ENCODE measurements around the gene AKAP13.
"Not testable (repeated sequence)": the region's sequence is repeated elsewhere in the genome, so short reads cannot be mapped to it uniquely, and the experiment has no call there.

AKAP13 gene

DNA sequence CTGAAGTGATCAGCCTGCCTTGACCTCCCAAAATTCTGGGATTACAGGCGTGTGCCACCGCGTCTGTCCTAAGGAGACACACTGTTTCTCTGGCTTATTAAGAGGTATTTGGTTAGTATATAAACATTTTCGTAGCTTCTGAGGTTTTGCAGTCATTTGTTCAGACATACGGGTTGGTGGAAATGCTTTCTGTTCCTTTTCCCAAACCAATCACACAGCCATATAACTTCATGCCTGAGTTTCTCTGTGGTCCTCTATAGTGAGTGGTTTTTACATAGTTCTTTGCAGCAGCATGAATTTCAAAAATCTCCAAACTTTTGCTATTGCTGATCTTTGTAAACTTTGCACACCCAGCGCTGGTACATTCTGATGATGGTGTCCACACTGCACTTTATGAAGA, 100.5 kb downstream of the AKAP13 start:
- no peak for DNase-seq

DNA sequence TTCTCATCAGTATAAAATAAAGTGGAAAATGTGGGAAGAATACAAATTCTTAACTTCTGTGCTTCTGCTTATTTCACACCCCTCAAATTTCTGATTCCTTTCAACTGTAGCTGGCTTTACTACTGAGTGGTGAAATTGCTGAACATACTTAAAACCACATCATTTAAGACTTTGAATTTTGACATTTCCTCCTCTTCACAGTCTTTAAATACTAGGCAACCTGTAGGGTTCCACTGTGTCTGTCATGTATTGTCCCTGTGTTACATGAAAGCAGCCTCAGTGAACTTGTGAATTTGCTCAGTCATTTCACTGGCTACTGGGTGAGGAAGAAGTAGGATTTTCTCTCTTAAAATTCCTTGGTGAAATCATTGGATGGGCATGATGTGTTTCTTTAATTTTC, 101.1 kb downstream of the AKAP13 start:
- DNase-seq: not testable (repeated sequence)

- peak; percentile 84 for DNase-seq
These were observed 102.5 kb downstream of the AKAP13 start for GRCh38 chr15:85482894-85483293.

- DNase-seq: not testable (repeated sequence)
These were observed 103.6 kb downstream of the AKAP13 start for GRCh38 chr15:85483955-85484354.

DNA sequence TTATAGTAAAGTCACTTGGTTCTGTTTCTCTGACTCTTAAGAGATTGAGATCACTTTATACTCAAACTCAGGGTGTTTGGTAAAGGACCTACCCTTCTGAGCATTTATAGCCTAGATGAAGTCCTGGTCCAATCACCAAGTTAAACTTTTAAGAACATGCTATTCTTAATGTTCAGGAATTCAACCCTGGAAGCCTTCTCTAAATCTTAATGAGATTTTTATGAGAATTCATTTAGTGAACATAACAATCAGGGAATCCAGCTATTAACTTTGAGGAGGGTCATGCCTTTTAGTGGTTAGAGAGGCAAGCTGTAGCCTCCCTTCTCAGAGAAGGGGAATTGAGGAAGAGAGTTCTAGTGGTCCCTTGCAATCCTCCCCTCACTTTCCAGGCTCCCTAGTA, 104.5 kb downstream of the AKAP13 start:
- not testable (repeated sequence) for DNase-seq

- peak; percentile 75 for DNase-seq
These were observed 105.7 kb downstream of the AKAP13 start for GRCh38 chr15:85485956-85486567.

- peak; percentile 25 for DNase-seq
These were observed 107.4 kb downstream of the AKAP13 start for GRCh38 chr15:85487796-85488195.

- no peak for DNase-seq
These were observed 108.6 kb downstream of the AKAP13 start for GRCh38 chr15:85488997-85489396.

GRCh38 chr15:85489773-85490493, 109.5 kb downstream of the AKAP13 start:
- DNase-seq: no peak

DNA sequence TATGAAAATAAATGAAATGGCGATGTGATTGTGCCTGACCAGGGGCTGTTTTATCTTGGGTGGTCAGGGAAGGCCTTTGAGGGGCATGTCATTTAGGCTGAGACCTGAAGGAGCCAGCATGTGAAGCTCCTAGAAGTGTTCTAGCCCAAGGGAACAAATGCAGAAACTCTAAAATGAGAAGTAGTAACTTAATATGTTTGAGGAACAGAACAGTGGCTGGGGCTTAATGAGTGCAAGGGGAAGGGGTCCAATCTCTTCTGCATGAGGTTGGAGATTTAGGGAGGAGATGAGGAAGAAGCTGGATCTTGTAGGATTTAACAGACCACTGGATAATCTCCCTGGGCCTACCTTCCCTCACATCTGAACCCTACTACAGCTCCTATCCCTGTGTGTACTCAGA, 110.5 kb downstream of the AKAP13 start:
- DNase-seq: no peak

GRCh38 chr15:85491691-85492090, 111.3 kb downstream of the AKAP13 start:
- DNase-seq: no peak

- DNase-seq: no peak
These were observed 112.0 kb downstream of the AKAP13 start for GRCh38 chr15:85492406-85492805.

DNA sequence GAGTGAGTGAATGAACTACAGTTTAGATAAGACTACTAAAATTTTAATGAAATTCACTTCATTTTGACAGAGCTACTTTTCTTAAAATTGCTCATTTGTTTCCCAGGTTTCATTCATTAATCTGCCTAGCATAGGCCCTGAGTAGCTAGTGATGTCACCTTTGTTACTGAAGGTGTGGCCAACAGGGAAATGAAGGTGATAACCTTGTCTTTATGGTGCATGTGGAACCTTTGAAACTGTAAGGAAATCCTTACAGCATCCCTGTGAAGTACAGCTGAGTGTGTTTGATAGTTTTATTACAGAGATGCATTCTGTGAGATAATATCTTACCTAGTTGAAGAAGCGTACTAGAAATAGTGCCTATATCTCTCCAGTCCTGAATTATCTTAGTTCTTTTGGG, 112.9 kb downstream of the AKAP13 start:
- DNase-seq: no peak

- DNase-seq: peak; percentile 93
These were observed 113.8 kb downstream of the AKAP13 start for GRCh38 chr15:85494048-85494777.

DNA sequence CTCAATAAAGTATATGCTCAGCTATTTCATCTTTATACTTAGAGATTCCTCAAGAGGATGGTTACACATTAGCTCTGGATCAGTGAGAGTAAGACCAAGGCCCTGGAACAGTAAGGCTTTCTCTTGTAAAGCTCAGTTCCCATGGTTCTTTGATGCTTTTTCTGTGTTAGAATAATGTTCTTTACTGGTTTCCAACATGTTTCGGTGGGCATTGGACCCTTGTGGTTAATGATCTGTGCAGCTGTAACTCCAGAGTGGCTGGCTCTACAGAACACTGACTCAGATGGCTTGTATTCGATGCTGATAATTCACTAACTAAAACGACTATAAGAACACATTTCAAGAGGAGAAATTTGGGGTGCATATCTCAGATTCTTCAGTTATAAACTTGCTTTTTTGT, 114.7 kb downstream of the AKAP13 start:
- no peak for DNase-seq

GRCh38 chr15:85495544-85495943, 115.1 kb downstream of the AKAP13 start:
- DNase-seq: no peak

DNA sequence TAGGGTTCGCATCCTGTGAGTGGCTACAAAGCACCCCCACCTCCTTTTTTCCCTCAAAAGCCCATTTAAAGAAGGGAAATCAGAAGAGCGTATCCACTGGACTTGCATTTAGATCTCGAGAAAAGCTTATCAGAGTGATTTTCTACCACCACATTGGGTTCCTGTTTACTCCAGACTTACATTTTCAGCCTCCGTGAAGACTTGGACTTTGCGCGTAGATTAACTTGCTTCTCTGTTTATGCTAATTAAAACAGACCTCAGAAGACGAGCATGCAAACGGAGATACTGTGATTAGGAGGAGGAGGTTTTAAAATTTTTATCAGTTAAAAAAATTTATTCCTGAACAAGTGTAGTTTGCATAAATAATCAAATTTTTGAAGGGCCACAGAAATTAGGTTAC, 115.7 kb downstream of the AKAP13 start:
- DNase-seq: no peak

GRCh38 chr15:85496551-85497171, 116.3 kb downstream of the AKAP13 start:
- no peak for DNase-seq

- no peak for DNase-seq
These were observed 116.8 kb downstream of the AKAP13 start for GRCh38 chr15:85497172-85497569.

- DNase-seq: no peak
These were observed 118.1 kb downstream of the AKAP13 start for GRCh38 chr15:85498471-85498870.

GRCh38 chr15:85499371-85499887, 119.0 kb downstream of the AKAP13 start:
- no peak for DNase-seq

DNA sequence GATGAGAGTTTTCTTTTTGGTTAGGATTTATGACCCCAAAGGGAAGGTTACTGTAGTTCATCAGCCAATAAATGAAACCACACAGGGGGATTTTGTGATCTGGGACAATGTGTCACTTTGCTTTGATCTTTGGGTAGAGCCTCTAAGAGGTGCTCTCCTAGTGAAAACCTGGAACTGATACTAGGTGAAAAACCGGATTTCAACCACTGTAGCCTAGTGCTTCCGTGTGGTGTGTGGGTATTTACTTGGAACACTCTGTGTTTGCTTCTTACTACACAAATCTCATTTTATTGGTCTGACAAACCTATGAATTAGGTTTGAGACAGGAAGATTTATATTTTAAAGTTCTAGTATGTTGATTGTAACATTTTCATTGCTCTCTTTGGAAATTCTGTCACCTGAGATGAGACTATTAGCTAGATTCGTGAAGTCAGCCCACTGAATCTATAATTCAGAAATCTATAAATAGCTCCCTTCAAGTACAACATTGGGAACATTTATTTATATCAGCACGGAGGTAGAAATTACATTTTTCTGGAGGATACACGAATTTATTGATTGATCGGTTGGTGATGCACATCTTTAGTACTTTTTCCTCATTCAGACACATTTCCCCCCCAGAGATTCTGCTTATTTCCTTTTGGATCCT, 119.8 kb downstream of the AKAP13 start:
- DNase-seq: no peak

- no peak for DNase-seq
These were observed 120.3 kb downstream of the AKAP13 start for GRCh38 chr15:85500729-85501128.

Data from EL (cell line).